T47D (cell line): ENCODE data around the gene MYOCOS.

Experiments
- DNase-seq, 2 experiments: peaks; one replicate each; pipeline versions ENCODE4 v3.0.0 to v3.0.0-alpha.2; 2011 to 2012; ENCODE audit warnings: low read depth in 1 of 2, low spot score in 1 of 2
- JUND ChIP-seq: IDR thresholded peaks from 2 replicates; pipeline ENCODE4 v1.6.1; 2012; ENCODE audit warnings: low read depth
- in situ Hi-C: cut with HindIII; loops from 2 replicates; pipeline ENCODE4 v1.10.0; 2016; ENCODE audit warnings: low sequenced_read_pairs, low pct_unique_long_range_greater_than_20kb

Gene MYOCOS

DNA sequence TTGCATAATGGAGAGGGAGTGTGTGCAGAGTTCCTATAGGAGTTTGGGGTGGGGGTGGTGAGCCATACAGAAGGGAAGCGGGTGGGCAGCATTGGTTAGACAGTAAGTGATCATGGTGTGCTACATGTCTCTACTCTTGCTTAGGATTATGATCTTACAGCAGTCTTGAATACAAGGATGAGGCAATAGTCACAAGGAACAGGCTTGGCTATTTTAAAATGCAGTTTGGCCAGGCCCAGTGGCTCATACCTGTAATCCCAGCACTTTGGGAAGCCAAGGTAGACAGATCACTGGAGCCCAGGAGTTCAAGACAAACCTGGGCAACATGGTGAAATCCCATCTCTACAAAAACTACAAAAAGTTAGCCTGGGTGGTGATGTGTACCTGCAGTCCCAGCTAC is 18.2 kb downstream of the MYOCOS start:
- DNase-seq, result no peak
- in situ Hi-C loops, result no loop called here
- no peak for TF ChIP-seq JUND

DNA sequence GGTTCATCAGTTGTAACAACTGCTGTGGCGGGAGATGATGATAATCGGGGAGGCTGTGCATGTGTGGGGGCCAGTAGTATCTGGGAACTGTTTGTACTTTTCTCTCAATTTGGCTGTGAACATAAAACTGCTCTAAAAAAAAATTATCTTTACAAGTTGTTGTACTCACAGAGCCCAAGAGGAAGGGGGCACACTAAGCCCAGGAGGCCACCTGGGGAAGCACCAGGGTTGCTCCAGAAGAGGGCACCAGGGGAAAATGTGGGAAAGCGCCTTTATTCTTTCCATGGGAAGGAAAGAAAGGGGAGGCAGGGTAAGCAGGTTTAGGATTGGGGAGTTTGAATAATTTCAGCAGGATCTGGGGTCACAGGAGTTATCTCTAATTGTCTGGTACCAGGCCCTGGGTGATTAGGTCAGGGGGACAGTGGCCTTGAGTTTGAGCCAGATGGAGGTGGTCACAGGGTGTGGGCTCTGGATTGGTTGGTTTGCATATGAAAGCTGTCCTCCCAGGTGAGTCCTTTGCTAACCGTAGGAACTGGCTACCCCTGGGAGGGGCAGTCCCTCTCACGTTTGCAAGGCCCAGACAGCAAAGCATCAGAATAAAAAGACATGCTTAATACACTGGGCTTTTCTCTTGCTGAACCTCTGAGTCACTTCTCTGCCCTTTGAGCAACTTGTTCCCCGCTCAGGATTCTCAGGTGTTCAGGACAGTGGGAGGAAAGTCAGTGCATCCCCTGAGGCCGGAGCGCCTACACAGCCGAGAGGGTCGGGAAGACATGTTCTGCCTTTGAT is 19.2 kb downstream of the MYOCOS start:
- in situ Hi-C loops, result no loop called here
- no peak for DNase-seq
- TF ChIP-seq JUND, result no peak

DNA sequence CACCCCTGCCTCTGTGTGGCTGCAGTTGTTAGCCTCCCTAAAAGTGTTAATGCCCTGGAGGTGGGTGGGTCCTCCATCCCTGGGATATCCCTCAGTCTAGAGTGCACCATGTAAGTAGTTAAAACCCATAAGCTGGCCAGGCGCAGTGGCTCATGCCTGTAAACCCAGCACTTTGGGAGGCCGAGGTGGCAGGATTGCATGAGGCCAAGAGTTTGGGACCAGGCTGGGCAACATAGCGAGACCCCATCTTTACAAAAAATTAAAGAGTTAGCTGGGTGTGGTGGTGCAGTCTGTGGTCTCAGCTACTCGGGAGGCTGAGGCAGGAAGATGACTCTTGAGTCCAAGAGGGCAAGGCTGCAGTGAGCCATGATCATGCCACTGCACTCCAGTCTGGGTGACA is 20.2 kb downstream of the MYOCOS start:
- in situ Hi-C loops, result no loop called here
- DNase-seq, result no peak
- TF ChIP-seq JUND, result no peak

DNA sequence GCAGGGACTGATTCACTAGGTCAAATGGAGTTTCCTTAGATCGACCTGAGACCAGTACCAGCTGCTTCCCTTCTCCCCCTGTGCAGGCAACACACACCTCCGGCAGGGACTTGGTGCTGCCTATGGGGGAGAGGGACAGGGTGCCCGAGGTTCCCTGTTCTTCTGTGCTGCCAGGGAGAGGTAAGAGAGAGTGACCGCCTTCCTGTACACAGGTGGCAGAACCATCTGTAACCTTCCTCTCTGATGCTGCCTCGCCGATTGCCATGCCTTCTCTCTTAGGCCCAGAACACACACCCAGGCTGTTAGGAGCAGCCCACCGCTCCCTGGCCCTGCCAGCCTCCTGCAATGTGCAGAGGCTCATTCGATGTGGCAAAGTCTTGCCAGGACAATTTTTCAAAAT is 21.1 kb downstream of the MYOCOS start:
- no peak for DNase-seq
- TF ChIP-seq JUND, result no peak
- in situ Hi-C loops, result no loop called here

DNA sequence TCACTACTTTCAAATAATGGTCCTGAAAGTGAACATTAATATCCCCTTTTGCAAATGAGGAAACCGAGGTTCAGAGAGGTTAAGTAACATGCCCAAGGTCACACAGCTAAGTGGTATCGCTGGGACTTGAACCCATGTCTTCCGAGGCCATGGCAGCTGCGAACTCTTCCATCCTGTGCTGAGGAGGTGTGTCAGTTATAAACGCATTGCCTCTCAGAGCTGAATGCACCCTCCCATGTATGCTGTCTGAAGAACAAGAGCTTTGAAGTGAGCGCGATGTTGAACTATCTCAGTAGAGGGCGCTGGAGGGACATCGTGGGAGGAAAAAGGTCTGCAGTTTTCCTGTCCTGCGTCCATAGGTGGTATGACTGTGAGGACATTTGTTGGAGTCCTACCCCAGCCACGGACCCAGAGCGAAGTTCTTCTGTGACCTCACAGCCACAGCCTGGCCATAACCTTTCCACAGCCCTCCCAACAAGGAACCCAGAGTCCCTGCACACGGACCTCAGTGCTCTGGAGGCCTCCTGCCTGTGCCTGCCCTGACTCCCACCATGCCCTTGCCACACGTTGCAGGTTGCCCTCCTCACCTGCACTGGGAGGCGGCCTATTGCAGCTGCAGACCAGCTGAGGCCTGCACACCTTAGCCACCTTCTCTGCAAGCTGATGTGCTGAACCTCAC is 22.9 kb downstream of the MYOCOS start:
- TF ChIP-seq JUND, result no peak
- peak; percentile 66 to 95 for DNase-seq
- in situ Hi-C loops, result no loop called here

DNA sequence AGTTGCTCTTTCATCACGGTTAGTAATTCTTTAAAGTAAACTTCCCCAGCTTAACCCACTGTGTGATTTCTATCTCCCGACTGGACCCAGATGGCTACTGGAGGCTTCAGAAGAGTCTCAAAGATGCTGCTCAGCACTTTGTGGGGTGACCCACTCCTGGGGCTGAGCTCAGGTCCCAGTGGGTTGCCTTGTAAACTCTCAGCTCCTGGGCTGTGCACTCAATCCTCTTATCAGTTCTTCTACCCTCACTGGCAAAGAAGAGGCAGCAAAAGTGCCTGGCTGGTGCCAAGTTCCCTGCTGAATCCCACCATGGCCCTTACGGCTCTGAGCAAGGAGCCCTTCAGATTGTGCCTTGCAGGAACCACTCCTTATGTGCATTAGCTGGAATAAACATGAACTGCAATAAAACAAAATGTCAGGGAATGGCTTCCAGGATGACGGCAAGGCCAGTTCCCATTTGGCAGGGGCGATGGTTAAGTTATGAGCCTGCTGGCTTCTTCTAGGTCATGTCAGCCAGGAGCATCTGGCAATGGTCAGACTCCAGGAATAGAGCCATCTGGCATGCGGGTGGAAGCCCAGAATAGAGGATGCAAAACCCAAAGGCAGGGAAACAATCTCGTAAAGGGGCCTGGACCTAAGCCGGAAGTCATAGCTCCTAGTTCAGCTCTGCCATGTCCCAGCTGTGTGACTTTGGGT is 23.7 kb downstream of the MYOCOS start:
- in situ Hi-C loops, result no loop called here
- DNase-seq, result no peak
- TF ChIP-seq JUND, result no peak

DNA sequence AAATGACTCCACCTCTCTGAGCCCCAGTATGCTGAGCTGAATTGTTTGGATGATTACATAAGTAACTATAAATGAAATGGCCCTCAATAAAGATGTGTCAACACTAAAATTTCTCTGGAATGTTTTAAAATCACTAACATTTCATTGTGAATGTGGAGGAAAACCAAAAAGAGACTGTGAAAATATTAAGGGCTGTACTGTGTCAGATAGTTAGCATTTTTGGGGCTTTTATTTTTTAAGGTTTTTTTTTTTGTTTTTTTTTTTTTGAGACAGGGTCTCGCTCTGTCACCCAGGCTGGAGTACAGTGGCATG is 24.2 kb downstream of the MYOCOS start:
- no peak for TF ChIP-seq JUND
- in situ Hi-C loops, result no loop called here
- no peak for DNase-seq

DNA sequence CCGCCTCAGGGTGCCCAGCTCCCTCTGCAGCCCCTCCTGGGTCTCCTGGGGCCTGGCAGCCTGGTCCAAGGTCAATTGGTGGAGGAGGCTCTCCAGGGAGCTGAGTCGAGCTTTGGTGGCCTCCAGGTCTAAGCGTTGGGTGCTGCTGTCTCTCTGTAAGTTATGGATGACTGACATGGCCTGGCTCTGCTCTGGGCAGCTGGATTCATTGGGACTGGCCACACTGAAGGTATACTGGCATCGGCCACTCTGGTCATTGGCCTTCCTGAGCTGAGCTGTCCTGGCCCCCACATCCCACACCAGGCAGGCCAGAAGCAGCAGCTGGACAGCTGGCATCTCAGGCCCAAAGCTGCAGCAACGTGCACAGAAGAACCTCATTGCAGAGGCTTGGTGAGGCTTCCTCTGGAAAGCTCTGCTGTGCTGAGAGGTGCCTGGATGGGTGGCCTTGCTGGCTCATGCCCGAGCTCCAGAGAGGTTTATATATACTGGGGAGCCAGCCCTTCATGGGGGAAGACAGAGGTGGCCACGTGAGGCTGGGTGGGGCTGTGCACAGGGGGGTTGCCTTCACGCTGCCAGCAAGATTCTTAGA is 30.3 kb downstream of the MYOCOS start, which contains the start of gene MYOC:
TSS of gene MYOC (minus strand) at position 455 of the 589 bp plus-strand sequence. CDS start at position 378, 77 bp downstream.
- TF ChIP-seq JUND, result no peak
- DNase-seq, result no peak
- in situ Hi-C loops, result no loop called here

DNA sequence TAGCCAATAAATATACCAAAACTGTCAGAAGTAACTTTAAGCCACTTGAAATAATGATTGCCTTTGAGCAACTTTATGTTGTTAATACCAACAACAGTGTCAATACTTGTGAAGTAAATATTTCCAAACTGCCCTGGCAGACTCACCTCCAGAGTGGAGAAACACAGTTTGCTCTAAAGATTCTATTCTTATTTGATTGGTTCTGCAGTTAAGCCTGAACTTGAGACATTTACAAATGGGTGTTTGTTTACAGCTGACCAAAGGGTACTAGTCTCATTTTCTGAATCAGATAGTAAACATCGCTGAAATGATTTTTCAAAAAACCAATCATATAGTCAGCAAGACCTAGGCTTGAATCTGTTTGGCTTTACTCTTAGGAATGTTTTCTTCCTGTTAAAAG is 31.8 kb downstream of the MYOCOS start:
- TF ChIP-seq JUND, result no peak
- in situ Hi-C loops, result no loop called here

DNA sequence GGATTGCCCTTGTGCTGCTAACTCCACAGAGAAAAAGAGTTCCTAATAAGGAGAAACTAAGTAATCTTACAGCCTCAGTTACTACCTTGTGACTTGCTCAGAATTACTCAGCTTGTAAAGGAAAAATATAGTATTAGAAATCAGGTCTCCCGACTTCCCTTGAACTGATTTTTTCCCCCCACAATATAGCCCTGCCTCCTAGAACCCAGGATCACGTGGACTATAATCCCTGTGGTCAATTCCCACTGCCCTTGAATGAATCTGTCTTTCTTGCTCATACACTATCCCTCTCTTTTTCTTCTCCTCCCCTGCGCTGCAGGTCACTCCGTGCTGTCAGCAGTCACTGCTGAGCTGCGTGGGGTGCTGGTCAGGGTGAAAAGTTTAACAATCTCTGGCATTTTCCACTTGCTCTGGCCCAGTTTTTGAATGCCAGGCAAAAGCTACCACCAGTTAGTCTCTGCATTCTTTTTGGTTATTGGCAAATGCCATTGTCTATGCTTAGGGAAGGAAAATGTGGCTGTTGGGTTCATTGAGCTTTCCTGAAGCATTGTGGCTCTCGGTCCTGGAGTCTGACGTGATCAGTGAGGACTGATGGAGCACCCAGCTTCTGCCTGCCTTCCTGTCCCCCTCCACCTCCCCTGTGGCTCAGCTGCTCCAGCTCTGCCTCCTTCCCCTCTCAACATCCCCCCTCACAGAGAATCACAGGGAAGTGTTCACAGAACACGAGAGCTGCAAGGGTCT is 32.3 kb downstream of the MYOCOS start:
- in situ Hi-C loops, result no loop called here
- no peak for TF ChIP-seq JUND
- DNase-seq, result no peak

More for the DNA sequence above, 31.8 kb downstream of the MYOCOS start:
- DNase-seq, result peak; percentile 45 to 58

DNA sequence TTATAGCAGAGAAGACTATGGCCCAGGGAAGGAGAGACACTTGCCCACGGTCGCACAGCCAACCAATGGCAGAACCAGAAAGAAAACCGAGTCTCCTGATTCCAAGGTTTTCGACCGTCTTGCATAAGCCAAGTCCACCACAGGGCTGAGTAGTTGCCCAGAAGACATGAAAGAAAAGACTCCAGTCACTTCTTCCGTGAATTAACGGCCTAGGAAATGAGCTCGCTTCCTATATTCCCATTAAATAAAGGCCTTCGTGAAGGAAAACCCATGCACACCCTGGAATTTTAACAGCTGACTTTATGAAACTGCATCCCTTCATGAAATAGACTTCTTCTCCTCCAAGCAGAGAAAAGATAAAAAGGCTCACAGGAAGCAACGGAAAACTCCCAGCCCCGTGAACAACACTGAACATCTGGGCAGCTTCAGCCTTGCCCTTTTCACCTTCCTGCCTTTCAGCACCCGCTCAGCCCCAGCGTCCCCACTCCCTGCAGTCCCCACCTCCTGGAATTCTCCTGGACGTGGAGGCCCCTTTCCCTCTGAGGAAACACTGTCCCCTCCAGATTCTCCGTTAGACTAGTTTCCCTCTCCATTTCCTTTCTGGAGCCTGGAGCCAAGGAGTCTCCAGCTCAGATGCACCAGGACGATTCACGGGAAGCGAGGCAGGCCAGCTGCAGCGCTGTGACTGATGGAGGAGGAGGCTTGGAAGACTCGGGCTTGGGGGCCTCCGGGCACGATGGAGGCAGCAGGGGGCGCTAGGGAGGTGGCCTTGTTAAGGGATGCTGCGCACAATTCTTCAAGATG is 33.1 kb downstream of the MYOCOS start:
- DNase-seq, result peak in 1 of 2 experiments; percentile 38
- TF ChIP-seq JUND, result no peak
- in situ Hi-C loops, result no loop called here
